Measurements from ENCODE around the gene ATP6V1G1. TPM values are rescaled to one million over a fixed set of nuclear protein-coding genes. Genes with fewer than 3 reads are reported as not detected.
"Not testable (repeated sequence)": the region's sequence is repeated elsewhere in the genome, so short reads cannot be mapped to it uniquely, and the experiment has no call there.

ATP6V1G1 gene
- total RNA-seq, 2 donors from 2014 or later = 70.6 to 73.3 TPM

DNA sequence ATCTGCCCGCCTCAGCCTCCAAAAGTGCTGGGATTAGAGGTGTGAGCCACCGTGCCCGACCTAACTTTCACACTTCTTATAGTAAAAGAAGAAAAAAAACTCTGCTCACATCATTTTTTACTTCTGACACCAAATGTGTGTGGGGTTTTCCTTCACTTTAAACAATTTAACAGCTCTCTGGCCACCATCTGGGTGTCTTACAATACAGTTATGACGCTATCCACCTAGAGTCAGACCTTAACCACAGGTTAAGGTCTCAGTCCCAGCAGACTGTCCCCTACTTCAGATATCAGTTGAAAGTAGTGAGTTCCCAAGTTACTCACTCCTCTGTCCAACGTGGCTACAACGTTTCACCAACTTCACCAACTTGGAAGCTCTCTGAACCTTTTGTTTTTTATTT lies 15.4 kb upstream of the ATP6V1G1 start:
- DNase-seq (ENCODE audit: low spot score) = no peak
- intact Hi-C loops (cut with DNase I) = no loop called here

DNA sequence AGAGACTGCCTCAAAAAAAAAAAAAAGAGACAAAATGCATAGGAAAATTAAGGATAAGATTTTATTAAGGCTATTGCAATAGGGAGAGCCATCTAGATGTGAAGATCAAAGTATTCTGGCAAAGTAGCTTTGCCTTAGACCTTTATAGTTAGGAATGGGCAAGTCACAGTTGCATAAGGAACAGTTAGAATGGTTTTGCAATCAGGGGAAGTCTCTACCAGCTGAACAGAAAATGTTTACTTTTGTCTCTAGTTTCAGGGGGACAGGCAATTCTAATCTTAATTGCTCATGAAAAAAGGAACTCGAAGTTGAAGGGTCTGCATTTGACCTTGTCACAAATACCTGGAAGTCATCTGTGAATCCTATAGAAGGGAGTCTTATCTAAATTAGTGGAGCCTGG lies 13.1 kb upstream of the ATP6V1G1 start:
- DNase-seq (ENCODE audit: low spot score) = no peak

DNA sequence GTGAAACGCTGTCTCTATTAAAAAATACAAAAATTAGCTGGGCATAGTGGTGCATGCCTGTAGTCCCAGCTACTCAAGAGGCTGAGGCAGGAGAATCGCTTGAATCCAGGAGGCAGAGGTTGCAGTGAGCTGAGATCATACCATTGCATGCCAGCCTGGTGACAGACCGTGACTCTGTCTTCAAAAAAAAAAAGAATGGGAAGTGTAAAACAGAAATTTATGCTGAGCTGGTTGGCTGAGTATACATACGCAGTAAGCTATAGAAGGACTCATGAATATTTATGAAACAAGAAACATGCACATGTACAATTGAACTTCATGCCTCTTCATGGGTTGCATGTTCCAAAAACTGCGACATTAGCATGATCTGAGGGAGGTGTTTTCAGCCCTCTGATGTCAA lies 10.8 kb upstream of the ATP6V1G1 start:
- intact Hi-C loops (cut with DNase I); DNase-seq (ENCODE audit: low spot score): not testable (repeated sequence)

More for the DNA sequence above, 13.1 kb upstream of the ATP6V1G1 start:
- intact Hi-C loops (cut with DNase I) = no loop called here

DNA sequence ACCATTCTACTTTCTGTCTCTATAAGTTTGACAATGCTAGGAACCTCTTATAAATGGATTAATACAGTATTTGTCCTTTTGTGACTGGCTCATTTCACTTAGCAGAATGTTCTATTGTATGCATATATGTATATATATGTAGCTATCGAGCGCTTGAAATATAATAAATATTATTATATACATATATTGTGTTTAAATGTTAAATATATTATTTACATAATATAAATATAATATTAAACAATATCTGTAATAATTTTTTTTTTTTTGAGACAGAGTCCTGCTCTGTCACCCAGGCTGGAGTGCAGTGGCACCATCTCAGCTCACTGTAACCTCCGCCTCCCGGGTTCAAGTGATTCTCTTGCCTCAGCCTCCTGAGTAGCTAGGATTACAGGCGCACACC lies 9.4 kb upstream of the ATP6V1G1 start:
- DNase-seq (ENCODE audit: low spot score); intact Hi-C loops (cut with DNase I): not testable (repeated sequence)

- intact Hi-C loops (cut with DNase I) = no loop called here
- no peak for DNase-seq (ENCODE audit: low spot score)
These were observed 6.9 kb upstream of the ATP6V1G1 start for GRCh38 chr9:114580609-114581193.

DNA sequence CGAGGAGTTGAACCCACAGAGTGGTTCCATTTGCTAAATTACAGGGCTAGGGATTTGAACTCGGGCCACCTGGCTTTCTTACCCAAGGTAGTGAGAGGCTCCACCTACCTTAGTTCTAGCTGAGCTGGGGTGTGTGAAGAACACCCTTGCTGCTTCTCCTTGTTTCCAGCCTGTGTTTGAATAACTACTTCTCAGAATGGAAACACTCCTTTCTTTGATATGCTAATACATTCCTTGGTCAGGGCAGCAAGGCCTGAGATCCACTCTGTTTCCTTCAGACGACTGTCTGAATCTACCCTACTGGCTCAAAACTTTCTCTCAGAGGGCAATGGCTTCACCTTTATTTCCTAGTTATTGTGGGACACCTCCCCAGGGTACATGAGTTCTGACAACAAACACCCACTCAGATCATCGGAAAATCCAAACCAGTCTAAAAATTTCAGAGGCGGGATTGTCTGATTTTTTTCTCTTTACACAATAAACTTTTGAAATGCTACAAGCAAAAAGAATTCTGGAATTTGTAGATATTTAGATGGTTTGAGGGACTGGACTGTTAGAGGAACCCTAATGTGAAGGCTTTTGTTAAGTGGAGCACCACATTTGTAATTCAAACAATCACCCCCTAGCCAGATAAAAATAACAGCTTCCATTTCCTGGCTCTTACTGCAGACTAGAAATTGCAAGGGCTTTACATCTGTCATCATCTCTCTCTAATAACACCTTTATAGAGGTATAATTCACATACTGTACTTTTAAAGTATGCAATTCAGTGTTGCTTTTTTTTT lies 4.0 kb upstream of the ATP6V1G1 start:
- intact Hi-C loops (cut with DNase I) = no loop called here
- no peak for DNase-seq (ENCODE audit: low spot score)

GRCh38 chr9:114588210-114588609 lies 641 bp downstream of the ATP6V1G1 start:
- no peak for DNase-seq (ENCODE audit: low spot score)
- intact Hi-C loops (cut with DNase I) = no loop called here

GRCh38 chr9:114588651-114589526 lies 1.3 kb downstream of the ATP6V1G1 start:
- DNase-seq (ENCODE audit: low spot score) = no peak
- intact Hi-C loops (cut with DNase I) = no loop called here

DNA sequence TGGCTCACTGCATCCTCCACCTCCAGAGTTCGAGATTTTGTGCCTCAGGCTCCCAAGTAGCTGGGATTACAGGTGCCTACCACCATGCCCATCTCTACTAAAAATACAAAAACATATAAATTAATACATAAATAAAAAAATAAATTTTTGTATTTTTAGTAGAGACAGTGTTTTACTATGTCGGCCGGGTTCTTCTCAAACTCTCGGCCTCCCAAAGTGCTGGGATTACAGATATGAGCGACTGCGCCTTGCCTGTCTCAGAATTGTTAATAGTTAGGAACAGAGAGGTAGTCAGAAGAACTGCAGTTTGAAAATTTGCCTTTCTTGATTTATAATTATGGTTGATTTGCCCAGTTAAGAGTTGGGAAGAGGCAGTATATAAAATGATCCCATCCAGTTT lies 2.8 kb downstream of the ATP6V1G1 start:
- DNase-seq (ENCODE audit: low spot score) = no peak
- intact Hi-C loops (cut with DNase I) = loop anchor here (5.0 to 10.0 kb wide), 2 partner anchors 86 to 88 kb away; partner anchors contain the start of gene WHRN (in 1 of the 2)

GRCh38 chr9:114591291-114591787 lies 3.8 kb downstream of the ATP6V1G1 start:
- intact Hi-C loops (cut with DNase I) = loop anchor here (5.0 to 10.0 kb wide), 2 partner anchors 87 to 89 kb away; partner anchors contain the start of gene WHRN (in 1 of the 2)
- DNase-seq (ENCODE audit: low spot score) = no peak

- intact Hi-C loops (cut with DNase I) = loop anchor here (5.0 to 10.0 kb wide), 2 partner anchors 87 to 90 kb away; partner anchors contain the start of gene WHRN (in 1 of the 2)
- no peak for DNase-seq (ENCODE audit: low spot score)
These were observed 4.3 kb downstream of the ATP6V1G1 start for GRCh38 chr9:114591849-114592248.

DNA sequence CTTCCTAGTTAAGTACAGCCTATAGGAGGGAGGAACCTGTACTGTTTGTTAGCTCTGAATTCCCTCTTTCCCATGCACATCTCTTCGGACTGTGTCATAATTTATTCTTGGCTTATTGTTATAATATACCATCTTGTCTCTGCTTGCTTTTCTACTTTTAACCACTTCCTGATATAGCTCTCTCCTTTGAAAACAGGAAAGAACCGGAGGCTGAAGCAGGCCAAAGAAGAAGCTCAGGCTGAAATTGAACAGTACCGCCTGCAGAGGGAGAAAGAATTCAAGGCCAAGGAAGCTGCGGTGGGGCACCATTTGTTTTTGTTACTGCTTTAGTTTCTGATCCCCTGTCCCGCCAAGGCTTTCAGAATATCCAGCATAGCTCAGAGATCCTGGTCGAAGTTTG lies 4.8 kb downstream of the ATP6V1G1 start:
- intact Hi-C loops (cut with DNase I) = loop anchor here (5.0 to 10.0 kb wide), 2 partner anchors 88 to 90 kb away; partner anchors contain the start of gene WHRN (in 1 of the 2)
- no peak for DNase-seq (ENCODE audit: low spot score)

- DNase-seq (ENCODE audit: low spot score) = no peak
These were observed 6.6 kb downstream of the ATP6V1G1 start for GRCh38 chr9:114594136-114594535.

GRCh38 chr9:114600502-114601248 lies 13.1 kb downstream of the ATP6V1G1 start:
- intact Hi-C loops (cut with DNase I) = not testable (repeated sequence)
- DNase-seq (ENCODE audit: low spot score) = peak; percentile 43

More at GRCh38 chr9:114594136-114594535, 6.6 kb downstream of the ATP6V1G1 start:
- intact Hi-C loops (cut with DNase I) = loop anchor here (5.0 to 10.0 kb wide), 2 partner anchors 89 to 92 kb away; partner anchors contain the start of gene WHRN (in 1 of the 2)

DNA sequence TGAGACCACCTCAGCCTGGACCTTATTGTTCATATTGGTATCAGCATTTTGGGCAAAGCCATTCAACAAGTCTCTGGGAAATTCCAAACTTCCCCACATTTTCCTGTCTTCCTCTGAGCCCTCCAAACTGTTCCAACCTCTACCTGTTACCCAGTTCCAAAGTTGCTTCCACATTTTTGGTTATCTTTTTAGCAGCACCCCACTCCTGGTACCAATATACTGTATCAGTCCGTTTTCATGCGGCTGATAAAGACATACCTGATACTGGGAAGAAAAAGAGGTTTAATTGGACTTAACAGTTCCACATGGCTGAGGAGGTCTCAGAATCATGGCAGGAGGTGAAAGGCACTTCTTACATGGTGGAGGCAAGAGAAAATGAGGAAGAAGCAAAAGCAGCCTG lies 14.2 kb downstream of the ATP6V1G1 start:
- intact Hi-C loops (cut with DNase I); DNase-seq (ENCODE audit: low spot score): not testable (repeated sequence)

GRCh38 chr9:114602620-114603019 lies 15.1 kb downstream of the ATP6V1G1 start:
- peak; percentile 29 for DNase-seq (ENCODE audit: low spot score)
- intact Hi-C loops (cut with DNase I) = no loop called here

DNA sequence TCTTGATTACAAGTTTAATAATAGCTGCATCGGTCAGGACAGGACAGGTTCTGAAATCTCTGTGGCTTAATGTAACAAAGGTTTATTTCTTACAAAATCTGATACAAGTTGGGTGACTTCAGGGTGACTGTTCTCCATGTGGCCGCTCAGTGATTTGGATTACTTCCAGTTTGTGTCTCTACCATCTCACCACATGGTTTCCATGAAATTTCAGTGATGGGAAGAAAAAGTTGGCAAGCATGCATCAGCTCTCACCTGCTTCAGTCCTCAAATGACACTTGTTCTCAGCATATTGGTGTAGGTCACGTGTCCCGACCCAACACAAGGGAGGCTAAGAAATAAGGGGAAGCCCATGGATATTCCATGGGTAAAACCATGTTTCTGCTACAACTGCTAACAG lies 15.7 kb downstream of the ATP6V1G1 start:
- peak; percentile 5 for DNase-seq (ENCODE audit: low spot score)
- intact Hi-C loops (cut with DNase I) = no loop called here

GRCh38 chr9:114604989-114605388 lies 17.4 kb downstream of the ATP6V1G1 start:
- intact Hi-C loops (cut with DNase I) = no loop called here

DNA sequence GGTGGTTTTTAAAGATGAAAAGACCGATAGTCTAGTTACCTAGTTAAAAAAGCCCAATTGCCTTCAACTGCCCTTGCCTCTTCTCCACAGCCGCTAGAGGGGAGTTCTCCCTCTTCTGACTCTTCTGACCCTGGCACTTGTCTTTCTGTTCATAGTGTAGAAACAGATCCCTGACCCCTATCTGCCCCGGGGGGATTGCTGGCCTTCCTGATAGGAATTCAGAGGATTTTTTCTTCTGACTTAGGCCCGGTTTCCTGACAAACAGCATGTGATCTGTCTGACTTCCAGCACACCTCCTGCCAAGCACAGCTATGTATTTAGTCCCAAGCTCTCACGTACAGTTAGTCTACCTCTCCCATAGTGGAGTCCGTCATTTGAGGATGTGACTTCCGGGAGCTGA lies 18.5 kb downstream of the ATP6V1G1 start:
- intact Hi-C loops (cut with DNase I) = no loop called here
- DNase-seq (ENCODE audit: low spot score) = peak; percentile 32

More at GRCh38 chr9:114604989-114605388, 17.4 kb downstream of the ATP6V1G1 start:
- DNase-seq (ENCODE audit: low spot score) = no peak

Data from posterior vena cava (tissue), 2 donors.